Measurements from ENCODE around the gene DUSP22. TPM values are rescaled to one million over a fixed set of nuclear protein-coding genes. Genes with fewer than 3 reads are reported as not detected.

Gene DUSP22
- polyA plus RNA-seq, 2 of the 4 experiments (the other 2 are of a cell fraction): 6.2 to 11.3 TPM

GRCh38 chr6:314377-314776, 22.1 kb downstream of the DUSP22 start:
- no peak for TF ChIP-seq CHD4 (IDR thresholded peaks at IDR 0.05; ENCODE audit: borderline replicate concordance)
- no peak for TF ChIP-seq FOSL2 (IDR thresholded peaks at IDR 0.05)
- no peak for TF ChIP-seq FOSL2 (CRISPR knock-in tag; IDR thresholded peaks at IDR 0.05)
- no peak for TF ChIP-seq HEYL (CRISPR knock-in tag; IDR thresholded peaks at IDR 0.05)
- TF ChIP-seq EHF (CRISPR knock-in tag; IDR thresholded peaks at IDR 0.05): no peak
- no peak for TF ChIP-seq CBX2 (IDR thresholded peaks at IDR 0.05; ENCODE audit: borderline replicate concordance, low read depth)
- Histone ChIP-seq H3K4me2 (no peak overlapping the region), H3K27ac (no peak overlapping the region), H3K4me3 (no peak overlapping the region), H3K4me1 (no peaks in the 10 kb centered on the region), H3K9me3 (no peaks in the 10 kb centered on the region)
- ChIA-PET POLR2A (no interaction called here), CTCF (interaction anchor here (1.3 kb wide), 1 partner anchor 8 kb away, joined by 4 read pairs; no protein-coding TSS in a partner anchor)
- no peak for FAIRE-seq
- 91% methylated on average over 5 of the region's 5 CpGs for WGBS (ENCODE audit: missing lambda C conversion rate)
- no peak for DNase-seq (ENCODE audit: low read depth in 1 of 2, low spot score in 1 of 2)
- no peak for ATAC-seq

GRCh38 chr6:315226-315625, 22.9 kb downstream of the DUSP22 start:
- ChIA-PET CTCF (interaction anchor here (1.3 kb wide), 1 partner anchor 8 kb away, joined by 4 read pairs; no protein-coding TSS in a partner anchor), POLR2A (no interaction called here)
- no peak overlapping the region for H3K4me3 ChIP-seq
- no peaks in the 10 kb centered on the region for H3K4me1 ChIP-seq
- no peak overlapping the region for H3K27ac ChIP-seq
- H3K9me3 ChIP-seq: no peaks in the 10 kb centered on the region
- WGBS (ENCODE audit: missing lambda C conversion rate): 83% methylated on average over 6 of the region's 6 CpGs
- no peak for DNase-seq (ENCODE audit: low read depth in 1 of 2, low spot score in 1 of 2)
- ATAC-seq: no peak
- H3K4me2 ChIP-seq: no peak overlapping the region
- no peak for TF ChIP-seq SREBF2 (IDR thresholded peaks at IDR 0.05)
- no peak for FAIRE-seq

- 91% methylated on average over 10 of the region's 10 CpGs for WGBS (ENCODE audit: missing lambda C conversion rate)
- DNase-seq (ENCODE audit: low read depth in 1 of 2, low spot score in 1 of 2) (no peak), ATAC-seq (no peak), FAIRE-seq (no peak)
- no peak overlapping the region for H3K4me2 ChIP-seq
- TF ChIP-seq USF2 (IDR thresholded peaks at IDR 0.05): no peak
- TF ChIP-seq HMGXB4 (CRISPR knock-in tag; IDR thresholded peaks at IDR 0.05; ENCODE audit: borderline replicate concordance): no peak
- TF ChIP-seq SMC3 (IDR thresholded peaks at IDR 0.05): no peak
- TF ChIP-seq CTCF (IDR thresholded peaks at IDR 0.05): no peak
- no peak for TF ChIP-seq BHLHE40 (IDR thresholded peaks at IDR 0.05; ENCODE audit: low read depth, low read length)
- TF ChIP-seq MYC (IDR thresholded peaks at IDR 0.05; ENCODE audit: borderline replicate concordance, low read length): no peak
- no peak for TF ChIP-seq PBX3 (IDR thresholded peaks at IDR 0.05)
- no peak for TF ChIP-seq TP53 (CRISPR knock-in tag; IDR thresholded peaks at IDR 0.05)
- no peak for TF ChIP-seq POLR2AphosphoS2 (conservative IDR thresholded peaks at IDR 0.05; ENCODE audit: low read length)
- TF ChIP-seq TFCP2L1 (CRISPR knock-in tag; IDR thresholded peaks at IDR 0.05): no peak
- TF ChIP-seq HOXB13 (CRISPR knock-in tag; IDR thresholded peaks at IDR 0.05; ENCODE audit: low read depth): no peak
- no peak for TF ChIP-seq MAZ (IDR thresholded peaks at IDR 0.05; ENCODE audit: borderline replicate concordance, low read depth, low read length)
- TF ChIP-seq HDAC2 (IDR thresholded peaks at IDR 0.05): no peak
- no peak for TF ChIP-seq FOSL2 (IDR thresholded peaks at IDR 0.05)
- no peak for TF ChIP-seq FOSL2 (CRISPR knock-in tag; IDR thresholded peaks at IDR 0.05)
- no peak for TF ChIP-seq EHMT2 (IDR thresholded peaks at IDR 0.05; ENCODE audit: low read depth)
- no peak for TF ChIP-seq GATA3 (IDR thresholded peaks at IDR 0.05; ENCODE audit: borderline replicate concordance)
- TF ChIP-seq NPAS2 (CRISPR knock-in tag; IDR thresholded peaks at IDR 0.05; ENCODE audit: borderline replicate concordance): no peak
- no peak for TF ChIP-seq EHF (CRISPR knock-in tag; IDR thresholded peaks at IDR 0.05)
- CTCF ChIA-PET: interaction anchor here (0.6 to 1.3 kb wide), 2 partner anchors 9 to 48 kb away, joined by 3 to 4 read pairs; no protein-coding TSS in a partner anchor
- no peak overlapping the region for H3K27ac ChIP-seq
- no peaks in the 10 kb centered on the region for H3K4me1 ChIP-seq
- POLR2A ChIA-PET: no interaction called here
- H3K9me3 ChIP-seq: no peaks in the 10 kb centered on the region
- H3K4me3 ChIP-seq: no peak overlapping the region
Measured at GRCh38 chr6:315921-316752, 23.9 kb downstream of the DUSP22 start.
